Gastrocnemius medialis (tissue), 4 donors: ENCODE measurements around the gene CDK2AP2.
"Not testable (repeated sequence)": the region's sequence is repeated elsewhere in the genome, so short reads cannot be mapped to it uniquely, and the experiment has no call there.

Source experiments
- CTCF ChIP-seq, 5 experiments: fragments of 450-650 bp in 3 of 5; fragments of 200-600 bp in 2 of 5; sonication (generic) in 2 of 5; IDR thresholded peaks in 4 of 5; conservative IDR thresholded peaks in 1 of 5; 1 replicate in 4 of 5; 2 replicates in 1 of 5; pipeline ENCODE4 v1.5.1; 2016 to 2019; ENCODE audit warnings: antibody characterized with exemption in 5 of 5, mild to moderate bottlenecking in 3 of 5, moderate library complexity in 3 of 5
- POLR2A ChIP-seq, 2 donors: fragments of 450-650 bp; IDR thresholded peaks; one replicate each; pipeline ENCODE4 v1.6.1; 2017; ENCODE audit warnings: antibody characterized with exemption in 2 of 2, mild to moderate bottlenecking in 2 of 2, moderate library complexity in 2 of 2

- not testable (repeated sequence) for TF ChIP-seq CTCF (IDR thresholded peaks at IDR 0.05 in 4 of 5, conservative IDR thresholded peaks at IDR 0.05 in 1 of 5); POLR2A (IDR thresholded peaks at IDR 0.05)
Observed at GRCh38 chr11:67477344-67478050, 30.5 kb downstream of the CDK2AP2 start.
